HEK293T (cell line): ENCODE results near the gene SP1.
"Not testable (repeated sequence)": the region's sequence is repeated elsewhere in the genome, so short reads cannot be mapped to it uniquely, and the experiment has no call there.

Source experiments
- CTCF ChIA-PET: fragments of 350-600 bp; formaldehyde crosslinking; extraction: SDS; loops from one replicate; lab custom pipeline; 2021; ENCODE audit warnings: antibody characterized with exemption, inconsistent platforms; lab: Yijun Ruan, JAX
- POLR2A ChIA-PET: fragments of 350-600 bp; formaldehyde crosslinking; extraction: SDS; loops from one replicate; lab custom pipeline; 2020; ENCODE audit warnings: antibody characterized with exemption, inconsistent platforms; lab: Yijun Ruan, JAX
- DNase-seq: peaks from one replicate; pipeline ENCODE4 v3.0.0; 2012; ENCODE audit warnings: mixed read lengths; ENCODE audit errors: extremely low spot score
- ARNT ChIP-seq: fragments of 450-650 bp; IDR thresholded peaks from 2 replicates; pipeline ENCODE4 v1.6.1; 2017; ENCODE audit warnings: mild to moderate bottlenecking
- BHLHE40 ChIP-seq: fragments of 450-650 bp; IDR thresholded peaks from 2 replicates; pipeline ENCODE4 v1.6.1; 2016; ENCODE audit warnings: mild to moderate bottlenecking, moderate library complexity, borderline replicate concordance
- CTBP1 ChIP-seq: fragments of 450-650 bp; IDR thresholded peaks from 2 replicates; pipeline ENCODE4 v1.6.1; 2016; ENCODE audit warnings: borderline replicate concordance
- ELF4 ChIP-seq: fragments of 450-650 bp; IDR thresholded peaks from 2 replicates; pipeline ENCODE4 v1.6.1; 2017; ENCODE audit warnings: antibody characterized with exemption
- FOXA1 ChIP-seq: fragments of 450-650 bp; IDR thresholded peaks from 2 replicates; pipeline ENCODE4 v1.6.1; 2016; ENCODE audit warnings: mild to moderate bottlenecking
- FOXK2 ChIP-seq: fragments of 450-650 bp; IDR thresholded peaks from 2 replicates; pipeline ENCODE4 v1.6.1; 2016; ENCODE audit warnings: mild to moderate bottlenecking
- FOXM1 ChIP-seq: fragments of 450-650 bp; IDR thresholded peaks from 2 replicates; pipeline ENCODE4 v1.6.1; 2017; ENCODE audit warnings: mild to moderate bottlenecking, borderline replicate concordance
- HDGF ChIP-seq: fragments of 450-650 bp; IDR thresholded peaks from 2 replicates; pipeline ENCODE4 v1.6.1; 2017; ENCODE audit warnings: antibody characterized with exemption, borderline replicate concordance
- L3MBTL2 ChIP-seq: fragments of 450-650 bp; conservative IDR thresholded peaks from 2 replicates; pipeline ENCODE4 v1.6.1; 2016; ENCODE audit warnings: mild to moderate bottlenecking
- LEF1 ChIP-seq: fragments of 450-650 bp; IDR thresholded peaks from 2 replicates; pipeline ENCODE4 v1.6.1; 2017; ENCODE audit warnings: mild to moderate bottlenecking, borderline replicate concordance
- NFRKB ChIP-seq: fragments of 450-650 bp; IDR thresholded peaks from 2 replicates; pipeline ENCODE4 v1.6.1; 2016; ENCODE audit warnings: mild to moderate bottlenecking, moderate library complexity
- PKNOX1 ChIP-seq: fragments of 450-650 bp; IDR thresholded peaks from 2 replicates; pipeline ENCODE4 v1.6.1; 2016
- SP1 ChIP-seq: fragments of 450-650 bp; IDR thresholded peaks from 2 replicates; pipeline ENCODE4 v1.6.1; 2017
- SUZ12 ChIP-seq: fragments of 450-650 bp; IDR thresholded peaks from 2 replicates; pipeline ENCODE4 v1.6.1; 2016; ENCODE audit warnings: mild to moderate bottlenecking
- TARDBP ChIP-seq: fragments of 450-650 bp; IDR thresholded peaks from 2 replicates; pipeline ENCODE4 v1.6.1; 2016
- ZNF384 ChIP-seq: fragments of 450-650 bp; IDR thresholded peaks from 2 replicates; pipeline ENCODE4 v1.6.1; 2016

SP1 gene

GRCh38 chr12:53355121-53355520 is 24.9 kb upstream of the SP1 start:
- TF ChIP-seq FOXK2: no peak
- no peak for TF ChIP-seq FOXM1
- no peak for TF ChIP-seq NFRKB
- no peak; the same call in 1 of the 2 replicates for TF ChIP-seq PKNOX1
- no peak for TF ChIP-seq TARDBP
- TF ChIP-seq BHLHE40: no peak
- TF ChIP-seq L3MBTL2: no peak
- no peak for TF ChIP-seq LEF1
- no peak for TF ChIP-seq FOXA1
- no peak for TF ChIP-seq ELF4
- no peak for TF ChIP-seq ZNF384
- TF ChIP-seq CTBP1: no peak
- no peak for TF ChIP-seq SP1
- TF ChIP-seq SUZ12: no peak
- DNase-seq: no peak
- ChIA-PET CTCF (interaction anchor here (0.6 to 3.6 kb wide), 3 partner anchors 10 to 122 kb away, joined by 4 to 45 read pairs (median 12); no protein-coding TSS in a partner anchor), POLR2A (interaction anchor here (1.0 to 4.3 kb wide), 4 partner anchors 10 to 66 kb away, joined by 3 to 12 read pairs (median 7); partner anchors contain the start of genes AAAS and SP1)

- DNase-seq: no peak
- no peak for TF ChIP-seq ARNT
- TF ChIP-seq FOXA1: no peak
- TF ChIP-seq FOXM1: no peak
- TF ChIP-seq CTBP1: no peak
- TF ChIP-seq BHLHE40: no peak
- no peak for TF ChIP-seq ZNF384
- no peak for TF ChIP-seq HDGF
- TF ChIP-seq FOXK2: no peak
- no peak for TF ChIP-seq TARDBP
- no peak for TF ChIP-seq L3MBTL2
- TF ChIP-seq SUZ12: no peak
- no peak for TF ChIP-seq PKNOX1
- TF ChIP-seq ELF4: no peak
- TF ChIP-seq NFRKB: no peak
- TF ChIP-seq LEF1: no peak
- no peak for TF ChIP-seq SP1
- CTCF ChIA-PET: no interaction called here
- POLR2A ChIA-PET: interaction anchor here (1.0 to 1.4 kb wide), 3 partner anchors 21 to 62 kb away, joined by 3 to 5 read pairs (median 3); partner anchors contain the start of gene AAAS
Measured at GRCh38 chr12:53358836-53359419, 21.0 kb upstream of the SP1 start.

GRCh38 chr12:53361638-53362037 is 18.3 kb upstream of the SP1 start:
- POLR2A ChIA-PET: interaction anchor here (0.9 kb wide), 1 partner anchor 13 kb away, joined by 3 read pairs; no protein-coding TSS in a partner anchor
- not testable (repeated sequence) for DNase-seq
- CTCF ChIA-PET: interaction anchor here (1.2 to 1.4 kb wide), 2 partner anchors 9 to 41 kb away, joined by 4 to 7 read pairs; partner anchors contain the start of gene AAAS

GRCh38 chr12:53365245-53365904 is 14.6 kb upstream of the SP1 start:
- ChIA-PET POLR2A (interaction anchor here (1.4 to 3.9 kb wide), 3 partner anchors 14 to 56 kb away, joined by 4 to 27 read pairs (median 5); partner anchors contain the start of genes AAAS and SP1), CTCF (interaction anchor here (1.2 kb wide), 1 partner anchor 13 kb away, joined by 4 read pairs; no protein-coding TSS in a partner anchor)
- no peak for DNase-seq
- TF ChIP-seq TARDBP (no peak), FOXK2 (no peak), NFRKB (no peak)

- POLR2A ChIA-PET: interaction anchor here (0.9 kb wide), 1 partner anchor 53 kb away, joined by 3 read pairs; no protein-coding TSS in a partner anchor
- CTCF ChIA-PET: interaction anchor here (1.2 kb wide), 1 partner anchor 48 kb away, joined by 3 read pairs; no protein-coding TSS in a partner anchor
- not testable (repeated sequence) for DNase-seq
Measured at GRCh38 chr12:53373554-53374133, 6.3 kb upstream of the SP1 start.

GRCh38 chr12:53374277-53374676 is 5.7 kb upstream of the SP1 start:
- ChIA-PET POLR2A (interaction anchor here (0.8 to 2.0 kb wide), 3 partner anchors 13 to 127 kb away, joined by 3 to 6 read pairs (median 3); partner anchors contain the start of gene TARBP2), CTCF (interaction anchor here (1.2 kb wide), 1 partner anchor 47 kb away, joined by 3 read pairs; no protein-coding TSS in a partner anchor)

GRCh38 chr12:53376747-53377146 is 3.2 kb upstream of the SP1 start:
- TF ChIP-seq CTBP1 (no peak), FOXK2 (no peak), TARDBP (no peak), ARNT (no peak), BHLHE40 (no peak)
- CTCF ChIA-PET: no interaction called here
- DNase-seq: no peak
- POLR2A ChIA-PET: no interaction called here

More at GRCh38 chr12:53374277-53374676, 5.7 kb upstream of the SP1 start:
- DNase-seq: not testable (repeated sequence)
